ENCODE data around the gene MAPK6. TPM values are rescaled to one million over a fixed set of nuclear protein-coding genes. Genes with fewer than 3 reads are reported as not detected.
"Not testable (repeated sequence)": the region's sequence is repeated elsewhere in the genome, so short reads cannot be mapped to it uniquely, and the experiment has no call there.

MAPK6 gene
- polyA plus RNA-seq, 6 donors from 2014 or later = 4.2 to 13.6 (median 7.6) TPM

DNA sequence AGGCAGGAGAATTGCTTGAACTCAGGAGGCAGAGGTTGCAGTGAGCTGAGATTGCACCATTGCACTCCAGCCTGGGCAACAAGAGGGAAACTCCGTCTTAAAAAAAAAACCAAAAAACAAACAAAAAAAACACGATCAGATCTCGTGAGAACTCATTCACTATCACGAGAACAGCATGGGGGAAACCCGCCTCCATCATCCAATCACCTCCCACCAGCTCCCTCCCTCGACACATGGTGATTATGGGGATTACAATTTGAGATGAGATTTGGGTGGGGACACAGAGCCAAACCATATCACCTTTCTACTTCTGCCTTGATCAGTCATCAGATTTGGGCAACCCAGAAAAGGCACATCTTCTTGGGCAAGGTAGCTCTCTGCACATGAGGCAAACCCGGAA lies 15.9 kb upstream of the MAPK6 start:
- not testable (repeated sequence) for H3K36me3 Mint-ChIP-seq; H3K27me3 Mint-ChIP-seq; ATAC-seq (ENCODE audit: low read depth in 2 of 2); H3K4me1 Mint-ChIP-seq; H3K9me3 Mint-ChIP-seq; DNase-seq
- Mint-ChIP-seq H3K27ac (peak overlapping the region in 1 of 6 donors; percentile 66), H3K4me3 (peak overlapping the region in 1 of 8 donors; percentile 17)

DNA sequence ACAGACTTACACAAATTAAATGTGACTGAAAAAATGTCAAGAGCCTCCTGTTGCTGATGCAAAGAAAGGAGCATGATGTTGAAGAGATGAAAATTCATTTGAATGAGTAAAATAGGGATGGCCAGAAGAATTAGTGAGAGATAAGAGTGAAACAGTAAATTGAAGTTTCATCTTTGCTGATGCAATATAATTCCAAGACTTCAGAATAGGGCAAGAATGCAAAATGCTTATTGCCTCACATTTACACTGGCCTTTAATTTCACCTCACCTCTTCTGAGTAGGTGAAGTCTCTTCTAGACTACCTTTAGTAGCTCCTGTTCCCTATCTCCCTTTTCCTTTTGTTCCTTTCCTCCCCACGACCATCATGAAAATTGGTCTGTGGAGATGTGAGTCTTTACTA lies 15.3 kb upstream of the MAPK6 start:
- Mint-ChIP-seq H3K4me3 (no peak overlapping the region), H3K4me1 (peaks cover 8 to 11% (median 9%) of the 10 kb centered on the region in 3 donors), H3K9me3 (peaks cover 0 to 7% (median 2%) of the 10 kb centered on the region in 7 donors), H3K36me3 (peaks cover 0 to 10% of the 10 kb centered on the region in 2 donors), H3K27me3 (peaks cover 0 to 8% (median 0%) of the 10 kb centered on the region in 3 donors), H3K27ac (no peak overlapping the region)
- ATAC-seq (ENCODE audit: low read depth in 2 of 2) (no peak), DNase-seq (no peak)

GRCh38 chr15:52004806-52005205 lies 14.2 kb upstream of the MAPK6 start:
- H3K9me3 Mint-ChIP-seq = peaks cover 0 to 7% (median 2%) of the 10 kb centered on the region in 7 donors
- H3K4me1 Mint-ChIP-seq = peaks cover 14 to 17% (median 15%) of the 10 kb centered on the region in 3 donors
- H3K36me3 Mint-ChIP-seq = peaks cover 0 to 10% of the 10 kb centered on the region in 2 donors
- no peak overlapping the region for H3K4me3 Mint-ChIP-seq
- H3K27ac Mint-ChIP-seq = no peak overlapping the region
- peaks cover 0 to 8% (median 0%) of the 10 kb centered on the region in 3 donors for H3K27me3 Mint-ChIP-seq
- DNase-seq (no peak), ATAC-seq (ENCODE audit: low read depth in 2 of 2) (no peak)

DNA sequence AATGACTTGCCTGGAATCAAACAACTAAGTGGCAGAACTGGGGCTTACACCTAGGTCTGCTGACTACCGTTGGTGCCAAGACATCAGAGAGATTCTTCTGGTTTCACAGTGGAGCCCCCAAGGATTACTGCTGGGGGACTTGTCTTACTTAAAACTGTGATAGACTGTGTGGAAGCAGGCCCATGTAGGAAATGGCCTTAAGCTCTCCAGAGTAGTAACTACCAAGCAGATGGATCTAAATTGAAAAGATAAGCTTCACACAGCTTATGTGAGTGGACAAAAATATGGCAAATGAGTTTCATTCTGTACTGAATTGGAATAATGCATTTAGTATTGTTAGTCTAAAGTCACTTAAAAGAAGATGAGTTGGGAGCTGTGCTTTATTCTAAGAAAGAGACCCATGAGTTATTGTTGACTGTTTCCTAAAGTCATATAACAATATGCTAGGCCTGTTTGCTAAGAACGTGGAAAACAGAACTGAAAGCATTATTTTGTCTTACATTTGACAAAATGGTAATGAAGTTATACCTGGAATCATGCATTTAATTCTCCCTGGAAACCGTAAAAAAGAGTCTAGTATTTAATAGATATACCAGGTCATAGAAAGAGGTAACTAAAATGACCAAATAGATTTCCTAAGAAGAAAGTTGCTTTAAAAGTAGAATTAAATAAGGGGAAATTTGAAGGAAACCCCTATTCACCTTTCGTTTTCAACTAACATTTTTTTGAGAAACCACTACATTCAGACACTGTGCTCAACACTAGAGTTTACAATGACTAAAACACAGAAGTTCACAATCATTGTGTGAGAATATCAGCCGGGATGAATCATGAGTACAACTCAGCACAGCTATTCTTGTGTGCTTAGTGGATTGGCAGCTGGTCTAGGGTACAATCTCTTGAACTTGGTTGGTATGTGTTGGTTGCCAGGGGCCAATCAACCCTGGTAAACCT lies 13.0 kb upstream of the MAPK6 start:
- Mint-ChIP-seq H3K9me3 (peaks cover 0 to 7% (median 2%) of the 10 kb centered on the region in 7 donors), H3K27me3 (peaks cover 0 to 8% (median 0%) of the 10 kb centered on the region in 3 donors), H3K27ac (peak overlapping the region in 2 of 6 donors; percentile 42 to 71), H3K36me3 (peaks cover 0 to 10% of the 10 kb centered on the region in 2 donors), H3K4me1 (peaks cover 14 to 17% (median 15%) of the 10 kb centered on the region in 3 donors), H3K4me3 (no peak overlapping the region)
- DNase-seq (no peak), ATAC-seq (ENCODE audit: low read depth in 2 of 2) (peak; percentile 32 to 61)

DNA sequence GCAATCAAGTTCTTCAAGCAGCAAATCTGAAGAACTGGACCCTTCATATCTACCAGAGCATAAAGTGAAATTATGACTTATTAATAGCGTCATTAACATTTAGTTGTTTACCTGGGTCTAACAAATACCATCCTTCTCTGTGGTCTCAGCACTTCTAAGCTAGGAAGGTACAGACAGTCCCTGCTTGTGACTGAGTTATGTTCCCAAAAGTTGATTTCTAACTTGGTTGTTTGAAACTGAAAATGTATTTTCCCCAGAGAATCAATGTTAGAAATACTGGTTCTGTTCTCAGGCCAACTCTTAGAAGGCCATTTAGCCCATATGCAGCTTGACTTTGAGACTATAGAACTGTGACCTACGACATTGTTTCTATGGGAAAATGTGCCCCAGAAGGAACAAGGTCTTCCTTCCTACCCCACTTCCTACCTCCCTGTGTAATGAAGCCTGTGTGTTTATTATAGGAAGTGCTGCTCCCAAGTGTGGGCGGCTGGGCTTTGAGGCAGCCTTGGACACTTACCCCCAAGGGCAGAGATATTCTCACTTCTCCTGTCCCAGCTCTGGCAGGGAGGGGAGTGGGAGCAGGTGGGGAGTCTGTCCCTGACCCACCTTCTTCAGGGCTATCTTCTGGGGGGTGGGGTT lies 12.2 kb upstream of the MAPK6 start:
- peaks cover 0 to 10% of the 10 kb centered on the region in 2 donors for H3K36me3 Mint-ChIP-seq
- peak overlapping the region in 1 of 6 donors; percentile 42 for H3K27ac Mint-ChIP-seq
- H3K9me3 Mint-ChIP-seq = peaks cover 0 to 7% (median 2%) of the 10 kb centered on the region in 7 donors
- peaks cover 0 to 8% (median 0%) of the 10 kb centered on the region in 3 donors for H3K27me3 Mint-ChIP-seq
- DNase-seq = no peak
- no peak overlapping the region for H3K4me3 Mint-ChIP-seq
- H3K4me1 Mint-ChIP-seq = peaks cover 14 to 17% (median 15%) of the 10 kb centered on the region in 3 donors
- ATAC-seq (ENCODE audit: low read depth in 2 of 2) = no peak

- ATAC-seq (ENCODE audit: low read depth in 2 of 2) (no peak), DNase-seq (no peak)
- Mint-ChIP-seq H3K4me3 (no peak overlapping the region), H3K36me3 (no peaks in the 10 kb centered on the region), H3K4me1 (peaks cover 14 to 17% (median 15%) of the 10 kb centered on the region in 3 donors), H3K9me3 (no peaks in the 10 kb centered on the region), H3K27me3 (no peaks in the 10 kb centered on the region), H3K27ac (peak overlapping the region in 3 of 6 donors; percentile 11 to 76 (median 29))
Observed at GRCh38 chr15:52008359-52008697, 10.7 kb upstream of the MAPK6 start.

DNA sequence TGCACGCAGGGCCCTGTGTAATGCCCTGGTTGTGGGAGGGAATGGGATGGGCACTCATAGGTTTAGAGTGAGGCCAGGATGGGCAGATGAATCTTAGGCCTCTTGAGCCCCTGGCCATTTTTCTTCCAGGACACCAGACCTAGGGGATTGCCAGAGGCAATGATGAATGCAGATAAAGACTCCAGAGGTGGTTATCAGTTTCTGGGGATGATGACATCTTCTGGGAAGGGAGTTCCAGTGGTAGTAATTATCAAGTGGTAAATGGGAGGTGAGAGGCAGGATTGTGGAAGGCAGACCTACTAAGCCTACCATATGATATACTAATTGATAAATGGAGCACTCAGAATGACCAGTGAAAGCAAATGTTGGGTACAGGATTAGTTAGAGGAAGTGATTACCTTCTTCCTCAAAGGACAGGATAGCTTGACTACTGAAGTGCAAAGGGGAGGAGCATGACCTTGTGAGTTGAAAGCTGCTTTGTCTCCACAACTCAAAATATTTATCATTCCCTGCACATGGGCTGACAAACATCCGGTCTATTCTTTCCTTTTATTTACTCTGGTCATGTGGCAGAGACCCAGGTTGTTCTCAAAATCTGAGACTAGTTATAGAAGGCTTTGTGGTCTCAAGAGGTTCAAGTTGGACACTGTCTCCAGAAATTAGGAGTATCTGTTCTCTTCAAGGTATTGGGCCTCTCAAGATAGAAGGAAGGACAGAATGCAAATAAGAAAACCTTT lies 10.2 kb upstream of the MAPK6 start:
- DNase-seq (no peak), ATAC-seq (ENCODE audit: low read depth in 2 of 2) (peak; percentile 78 to 79)
- Mint-ChIP-seq H3K4me3 (no peak overlapping the region), H3K9me3 (no peaks in the 10 kb centered on the region), H3K4me1 (peaks cover 14 to 17% (median 15%) of the 10 kb centered on the region in 3 donors), H3K36me3 (no peaks in the 10 kb centered on the region), H3K27ac (peak overlapping the region in 3 of 6 donors; percentile 4 to 51 (median 11)), H3K27me3 (no peaks in the 10 kb centered on the region)

DNA sequence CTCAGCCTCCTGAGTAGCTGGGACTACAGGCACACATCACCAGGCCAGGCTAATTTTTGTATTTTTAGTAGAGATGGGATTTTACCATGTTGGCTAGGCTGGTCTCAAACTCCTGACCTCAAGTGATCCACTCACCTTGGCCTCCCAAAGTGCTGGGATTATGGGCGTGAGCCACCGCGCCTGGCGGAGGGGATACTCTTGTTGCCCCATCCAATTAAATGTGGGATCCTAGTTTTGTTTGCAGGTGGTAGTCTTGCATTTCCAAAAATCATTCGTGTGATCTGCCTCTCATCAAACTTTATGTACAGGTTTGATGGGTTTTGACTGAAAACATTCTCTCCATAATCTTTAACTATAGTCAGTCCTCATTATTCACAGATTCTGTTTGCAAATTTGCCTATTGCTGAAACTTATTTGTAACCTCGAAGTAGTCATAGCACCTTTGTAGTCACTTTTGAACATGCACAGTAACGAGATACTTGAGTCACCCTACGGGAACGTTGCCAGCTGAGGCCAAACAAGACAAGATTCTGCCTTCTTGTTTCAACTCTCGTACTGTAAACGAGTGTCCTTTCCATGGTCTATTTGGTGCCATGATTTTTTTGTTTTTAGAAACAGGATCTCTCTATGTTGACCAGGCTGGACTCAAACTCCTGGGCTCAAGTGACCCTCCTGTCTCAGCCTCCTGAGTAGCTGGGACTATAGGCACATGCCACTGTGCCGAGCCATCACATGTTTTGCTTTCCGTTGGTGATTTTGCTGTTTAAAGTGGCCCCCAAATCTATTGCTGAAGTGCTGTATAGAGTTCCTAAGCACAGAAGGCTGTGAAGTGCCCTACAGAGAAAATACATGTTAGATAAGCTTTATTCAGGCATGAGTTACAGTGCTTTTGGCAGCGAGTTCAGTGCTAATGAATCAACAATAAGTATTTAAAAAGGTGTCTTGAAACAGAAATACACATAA lies 8.1 kb upstream of the MAPK6 start:
- no peaks in the 10 kb centered on the region for H3K36me3 Mint-ChIP-seq
- H3K4me1 Mint-ChIP-seq = peaks cover 14 to 17% (median 15%) of the 10 kb centered on the region in 3 donors
- no peak for DNase-seq
- H3K4me3 Mint-ChIP-seq = no peak overlapping the region
- no peak for ATAC-seq (ENCODE audit: low read depth in 2 of 2)
- H3K27ac Mint-ChIP-seq = no peak overlapping the region
- H3K9me3 Mint-ChIP-seq = no peaks in the 10 kb centered on the region
- H3K27me3 Mint-ChIP-seq = no peaks in the 10 kb centered on the region

DNA sequence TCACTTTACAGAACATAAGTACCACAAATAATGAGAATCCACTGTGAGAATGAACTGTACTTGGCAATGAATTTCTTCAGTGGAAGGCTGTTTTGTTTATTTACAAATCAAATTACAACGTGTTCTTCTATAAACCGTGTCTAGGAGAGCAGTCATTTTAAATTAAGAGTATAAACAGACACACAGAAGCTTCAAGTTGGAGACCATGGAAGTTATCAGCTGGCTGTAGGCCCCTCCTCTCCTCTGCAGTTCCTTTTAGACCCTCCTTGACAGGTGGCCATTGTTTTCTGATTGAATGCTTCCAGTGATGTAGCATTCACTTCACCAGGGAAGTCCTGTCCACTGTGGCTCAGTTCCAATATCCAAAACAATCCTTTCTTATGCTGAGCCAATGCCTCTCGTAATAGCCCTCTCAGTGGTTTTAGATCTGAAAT lies 7.3 kb upstream of the MAPK6 start:
- no peak overlapping the region for H3K27ac Mint-ChIP-seq
- H3K36me3 Mint-ChIP-seq = no peaks in the 10 kb centered on the region
- ATAC-seq (ENCODE audit: low read depth in 2 of 2) (no peak), DNase-seq (no peak)
- H3K4me3 Mint-ChIP-seq = no peak overlapping the region
- no peaks in the 10 kb centered on the region for H3K27me3 Mint-ChIP-seq
- peaks cover 14 to 16% (median 15%) of the 10 kb centered on the region in 3 donors for H3K4me1 Mint-ChIP-seq
- H3K9me3 Mint-ChIP-seq = no peaks in the 10 kb centered on the region

DNA sequence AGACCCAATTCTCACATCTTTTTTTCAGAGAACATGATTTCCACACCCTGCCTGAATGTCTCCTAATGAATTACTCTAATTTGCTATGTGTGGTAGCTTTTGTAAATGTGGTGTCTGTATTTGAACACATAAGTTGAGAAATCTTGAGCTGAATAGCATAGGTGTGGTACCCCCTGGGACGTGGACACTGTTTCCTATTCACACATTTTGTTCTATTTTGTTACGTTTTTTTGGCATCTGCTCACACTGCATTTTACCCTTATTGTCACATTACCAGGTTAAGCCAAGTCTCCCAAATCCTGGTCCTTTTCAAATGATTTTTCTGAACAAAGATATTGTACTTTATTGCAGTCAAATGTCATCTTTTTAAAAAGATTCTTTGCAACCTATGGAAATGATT lies 6.8 kb upstream of the MAPK6 start:
- no peak overlapping the region for H3K27ac Mint-ChIP-seq
- H3K9me3 Mint-ChIP-seq = no peaks in the 10 kb centered on the region
- H3K4me1 Mint-ChIP-seq = peaks cover 11 to 15% (median 14%) of the 10 kb centered on the region in 3 donors
- no peaks in the 10 kb centered on the region for H3K27me3 Mint-ChIP-seq
- no peak overlapping the region for H3K4me3 Mint-ChIP-seq
- DNase-seq (no peak), ATAC-seq (ENCODE audit: low read depth in 2 of 2) (no peak)
- H3K36me3 Mint-ChIP-seq = no peaks in the 10 kb centered on the region

GRCh38 chr15:52013151-52013791 lies 5.7 kb upstream of the MAPK6 start:
- Mint-ChIP-seq H3K9me3 (no peaks in the 10 kb centered on the region), H3K27me3 (no peaks in the 10 kb centered on the region), H3K36me3 (no peaks in the 10 kb centered on the region), H3K27ac (no peak overlapping the region), H3K4me3 (no peak overlapping the region), H3K4me1 (peaks cover 10 to 12% (median 11%) of the 10 kb centered on the region in 3 donors)
- no peak for ATAC-seq (ENCODE audit: low read depth in 2 of 2)
- DNase-seq = no peak

GRCh38 chr15:52014616-52015015 lies 4.4 kb upstream of the MAPK6 start:
- ATAC-seq (ENCODE audit: low read depth in 2 of 2) (no peak), DNase-seq (no peak)
- H3K4me1 Mint-ChIP-seq = peaks cover 5 to 12% (median 8%) of the 10 kb centered on the region in 3 donors
- no peaks in the 10 kb centered on the region for H3K27me3 Mint-ChIP-seq
- H3K27ac Mint-ChIP-seq = no peak overlapping the region
- H3K9me3 Mint-ChIP-seq = no peaks in the 10 kb centered on the region
- H3K4me3 Mint-ChIP-seq = no peak overlapping the region
- no peaks in the 10 kb centered on the region for H3K36me3 Mint-ChIP-seq

Measured in naive B cell (primary cell).